GM19193 (cell line): ENCODE data around the gene ANO7.

Experiments used
- POLR2A ChIP-seq: IDR thresholded peaks from 4 replicates; pipeline ENCODE4 v1.6.1; 2011; ENCODE audit not compliant: insufficient read depth, insufficient read length; ENCODE audit errors: extremely low read depth

ANO7 gene

GRCh38 chr2:241179899-241180298, 8.6 kb upstream of the ANO7 start:
- TF ChIP-seq POLR2A = no peak

GRCh38 chr2:241180495-241180894, 8.0 kb upstream of the ANO7 start:
- no peak for TF ChIP-seq POLR2A

GRCh38 chr2:241182126-241182525, 6.4 kb upstream of the ANO7 start:
- no peak for TF ChIP-seq POLR2A

- TF ChIP-seq POLR2A = no peak
These were observed 5.8 kb upstream of the ANO7 start for GRCh38 chr2:241182531-241183133.

- TF ChIP-seq POLR2A = no peak
These were observed 5.3 kb upstream of the ANO7 start for GRCh38 chr2:241183221-241183620.

GRCh38 chr2:241184901-241185300, 3.6 kb upstream of the ANO7 start:
- no peak for TF ChIP-seq POLR2A

- TF ChIP-seq POLR2A = no peak
These were observed 2.5 kb upstream of the ANO7 start for GRCh38 chr2:241185961-241186360.

- TF ChIP-seq POLR2A = no peak
These were observed 1.2 kb upstream of the ANO7 start for GRCh38 chr2:241187101-241187917.

GRCh38 chr2:241187918-241188234, 601 bp upstream of the ANO7 start:
- TF ChIP-seq POLR2A = no peak

- TF ChIP-seq POLR2A = no peak
These were observed 797 bp downstream of the ANO7 start for GRCh38 chr2:241189093-241189855.

- TF ChIP-seq POLR2A = no peak
These were observed 1.4 kb downstream of the ANO7 start for GRCh38 chr2:241189856-241190201.

- no peak for TF ChIP-seq POLR2A
These were observed 2.0 kb downstream of the ANO7 start for GRCh38 chr2:241190291-241190981.

- TF ChIP-seq POLR2A = no peak
These were observed 2.6 kb downstream of the ANO7 start for GRCh38 chr2:241191081-241191480.

GRCh38 chr2:241193271-241193670, 4.8 kb downstream of the ANO7 start:
- TF ChIP-seq POLR2A = no peak

- no peak for TF ChIP-seq POLR2A
These were observed 6.3 kb downstream of the ANO7 start for GRCh38 chr2:241194811-241195210.
